ENCODE data around the gene PBX1. TPM values are rescaled to one million over a fixed set of nuclear protein-coding genes. Genes with fewer than 3 reads are reported as not detected.

Gene PBX1
- total and polyA plus RNA-seq, 4 donors = 14.0 to 125 (median 40.0) TPM

DNA sequence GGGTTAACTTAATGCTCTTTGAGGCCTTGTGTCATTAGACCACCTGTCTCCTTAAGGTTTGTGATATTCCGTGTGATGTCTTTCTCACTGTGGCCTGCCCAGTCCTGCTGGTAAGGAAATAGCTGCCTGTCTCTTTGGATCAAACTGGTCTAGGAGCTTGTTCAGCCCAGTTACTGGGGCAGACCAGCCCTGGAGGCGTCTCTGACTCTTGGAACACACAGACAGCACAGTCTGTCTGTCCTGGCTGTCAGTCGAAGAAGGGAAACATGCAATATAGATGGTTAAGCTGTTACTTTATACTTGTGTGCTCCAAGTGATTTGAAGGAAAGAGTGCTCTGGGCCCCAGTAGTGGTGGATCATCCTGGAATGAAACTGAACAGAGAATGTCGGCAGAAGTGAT is 20.4 kb downstream of the PBX1 start:
- H3K9me3 ChIP-seq (ENCODE audit: control insufficient read depth, low read length) = no peaks in the 10 kb centered on the region
- H3K4me1 ChIP-seq (ENCODE audit: control insufficient read depth in 1 of 2, insufficient read depth in 2 of 2, low read length in 2 of 2) = peaks cover 0 to 5% of the 10 kb centered on the region in 2 donors
- intact Hi-C loops (cut with DNase I) = loop anchor here in 1 of 2 donors (5.0 kb wide), 1 partner anchor 33 kb away; no protein-coding TSS in a partner anchor
- no peak overlapping the region for H3K27ac ChIP-seq (ENCODE audit: low read depth in 1 of 2, low read length in 2 of 2)
- no peak for DNase-seq
- H3K36me3 ChIP-seq (ENCODE audit: control insufficient read depth in 1 of 2, insufficient read depth in 2 of 2, low read length in 1 of 2) = no peaks in the 10 kb centered on the region
- WGBS, 2 donors = 63 to 64% methylated on average over 4 of the region's 4 CpGs
- ATAC-seq (ENCODE audit: low FRiP score) = no peak
- no peaks in the 10 kb centered on the region for H3K27me3 ChIP-seq (ENCODE audit: control insufficient read depth in 1 of 2, insufficient read depth in 2 of 2, low read length in 1 of 2)
- no peak overlapping the region for H3K4me3 ChIP-seq (ENCODE audit: low read length in 2 of 2)

DNA sequence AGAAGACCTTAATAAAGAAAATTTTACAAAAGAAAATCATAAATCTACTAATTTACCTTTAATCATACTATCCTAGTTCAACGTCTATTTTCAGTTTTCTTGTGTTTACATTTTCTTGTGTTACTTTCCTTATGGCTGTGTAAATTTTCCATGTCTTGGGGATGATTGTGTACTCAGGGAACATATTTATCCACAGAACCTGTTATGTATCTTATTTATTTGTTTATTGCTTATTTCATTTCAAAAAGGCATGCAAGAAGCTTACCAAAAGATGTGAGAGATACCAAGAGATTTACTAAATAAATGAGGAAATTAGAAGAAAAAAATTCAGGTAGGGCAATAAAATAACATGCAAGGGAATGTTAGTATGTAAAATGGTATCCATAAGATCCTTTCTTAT is 22.8 kb downstream of the PBX1 start:
- WGBS, 2 donors = 76 to 86% methylated on average over 1 of the region's 1 CpG
- ATAC-seq (ENCODE audit: low FRiP score) (no peak), DNase-seq (no peak)
- H3K27me3 ChIP-seq (ENCODE audit: control insufficient read depth in 1 of 2, insufficient read depth in 2 of 2, low read length in 1 of 2) = no peaks in the 10 kb centered on the region
- H3K4me3 ChIP-seq (ENCODE audit: low read length in 2 of 2) = no peak overlapping the region
- H3K36me3 ChIP-seq (ENCODE audit: control insufficient read depth in 1 of 2, insufficient read depth in 2 of 2, low read length in 1 of 2) = no peaks in the 10 kb centered on the region
- intact Hi-C loops (cut with DNase I) = no loop called here
- H3K4me1 ChIP-seq (ENCODE audit: control insufficient read depth in 1 of 2, insufficient read depth in 2 of 2, low read length in 2 of 2) = peaks cover 0 to 7% of the 10 kb centered on the region in 2 donors
- no peak overlapping the region for H3K27ac ChIP-seq (ENCODE audit: low read depth in 1 of 2, low read length in 2 of 2)
- H3K9me3 ChIP-seq (ENCODE audit: control insufficient read depth, low read length) = no peaks in the 10 kb centered on the region

DNA sequence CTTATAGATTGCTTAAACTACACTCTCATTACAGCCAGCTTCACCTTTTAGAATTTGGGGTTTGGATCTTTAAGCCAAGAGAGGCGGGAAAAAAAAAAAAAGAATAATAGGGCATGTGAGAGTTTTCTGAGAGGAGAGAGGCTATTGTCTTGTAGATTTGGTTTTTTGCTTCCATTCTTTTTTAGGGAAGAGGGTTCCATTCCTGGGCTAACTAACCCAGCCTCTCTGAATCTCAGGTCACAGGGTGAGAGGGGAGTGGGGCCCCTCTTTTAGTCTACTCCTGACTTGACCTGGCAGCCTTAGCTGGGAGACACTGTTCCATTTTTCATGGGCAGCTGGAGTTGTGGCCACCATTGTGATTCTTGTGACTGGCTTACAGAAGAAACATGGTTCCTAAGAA is 24.2 kb downstream of the PBX1 start:
- Histone ChIP-seq H3K4me1 (ENCODE audit: control insufficient read depth in 1 of 2, insufficient read depth in 2 of 2, low read length in 2 of 2) (peaks cover 0 to 7% of the 10 kb centered on the region in 2 donors), H3K4me3 (ENCODE audit: low read length in 2 of 2) (no peak overlapping the region), H3K36me3 (ENCODE audit: control insufficient read depth in 1 of 2, insufficient read depth in 2 of 2, low read length in 1 of 2) (no peaks in the 10 kb centered on the region), H3K27me3 (ENCODE audit: control insufficient read depth in 1 of 2, insufficient read depth in 2 of 2, low read length in 1 of 2) (no peaks in the 10 kb centered on the region), H3K9me3 (ENCODE audit: control insufficient read depth, low read length) (no peaks in the 10 kb centered on the region), H3K27ac (ENCODE audit: low read depth in 1 of 2, low read length in 2 of 2) (no peak overlapping the region)
- WGBS, 2 donors = 89 to 91% methylated on average over 1 of the region's 1 CpG
- intact Hi-C loops (cut with DNase I) = no loop called here
- DNase-seq (no peak), ATAC-seq (ENCODE audit: low FRiP score) (no peak)

DNA sequence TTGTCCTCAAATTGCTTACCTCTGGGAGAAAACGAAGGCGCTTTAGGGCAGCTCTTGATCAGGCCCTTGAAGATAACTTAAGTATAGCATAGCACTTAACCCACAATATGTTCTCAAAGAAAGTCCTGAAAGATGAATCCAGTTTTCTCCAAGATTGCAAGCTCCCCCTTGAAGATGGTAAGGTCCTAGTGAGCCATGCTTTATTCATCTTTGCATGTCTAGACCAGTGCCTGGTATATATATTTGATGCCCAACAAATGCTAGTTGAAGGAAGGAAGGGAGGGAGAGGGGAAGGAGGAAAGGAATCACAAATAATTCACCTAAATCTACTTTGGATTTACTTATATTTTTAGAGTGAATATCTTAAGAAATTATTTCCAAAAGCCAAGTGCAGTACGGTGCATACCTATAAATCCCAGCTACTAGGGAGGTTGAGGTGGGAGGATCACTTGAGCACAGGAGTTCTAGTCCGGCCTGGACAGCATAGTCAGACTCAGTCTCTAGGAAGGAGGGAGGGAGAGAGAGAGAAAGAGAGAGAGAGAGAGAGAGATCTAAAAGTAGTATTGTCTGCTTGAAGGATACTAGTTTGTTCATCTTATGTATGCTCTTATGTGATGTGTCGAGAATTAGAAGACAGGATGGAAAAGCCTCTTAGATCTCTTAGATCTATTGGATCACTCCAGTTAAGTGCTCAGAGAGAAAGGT is 25.0 kb downstream of the PBX1 start:
- H3K27me3 ChIP-seq (ENCODE audit: control insufficient read depth in 1 of 2, insufficient read depth in 2 of 2, low read length in 1 of 2) = no peaks in the 10 kb centered on the region
- H3K9me3 ChIP-seq (ENCODE audit: control insufficient read depth, low read length) = no peaks in the 10 kb centered on the region
- H3K36me3 ChIP-seq (ENCODE audit: control insufficient read depth in 1 of 2, insufficient read depth in 2 of 2, low read length in 1 of 2) = no peaks in the 10 kb centered on the region
- DNase-seq (no peak), ATAC-seq (ENCODE audit: low FRiP score) (no peak)
- no peak overlapping the region for H3K27ac ChIP-seq (ENCODE audit: low read depth in 1 of 2, low read length in 2 of 2)
- intact Hi-C loops (cut with DNase I) = no loop called here
- 94 to 95% methylated on average over 5 of the region's 5 CpGs for WGBS, 2 donors
- H3K4me3 ChIP-seq (ENCODE audit: low read length in 2 of 2) = no peak overlapping the region
- H3K4me1 ChIP-seq (ENCODE audit: control insufficient read depth in 1 of 2, insufficient read depth in 2 of 2, low read length in 2 of 2) = peaks cover 0 to 7% of the 10 kb centered on the region in 2 donors

DNA sequence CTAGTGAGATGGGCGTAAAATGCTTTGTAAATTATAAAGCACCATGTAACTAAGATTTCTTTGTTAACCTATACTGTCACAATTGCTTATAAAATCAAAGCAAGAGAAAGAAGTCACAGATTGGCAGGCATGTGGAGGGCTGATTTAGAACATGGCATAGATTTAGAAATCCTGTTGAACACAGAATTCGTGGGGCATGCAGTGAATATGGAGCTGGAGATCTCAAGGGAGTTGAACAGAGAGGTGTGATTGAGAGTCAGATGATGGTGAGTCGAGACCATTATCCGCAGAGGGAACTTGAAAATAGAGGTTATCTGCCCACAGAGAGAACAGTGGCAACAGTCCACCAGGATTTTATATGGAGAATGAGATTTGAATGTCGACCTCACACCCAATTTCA is 27.6 kb downstream of the PBX1 start:
- ATAC-seq (ENCODE audit: low FRiP score) = no peak
- Histone ChIP-seq H3K4me3 (ENCODE audit: low read length in 2 of 2) (no peak overlapping the region), H3K36me3 (ENCODE audit: control insufficient read depth in 1 of 2, insufficient read depth in 2 of 2, low read length in 1 of 2) (no peaks in the 10 kb centered on the region), H3K27me3 (ENCODE audit: control insufficient read depth in 1 of 2, insufficient read depth in 2 of 2, low read length in 1 of 2) (no peaks in the 10 kb centered on the region), H3K27ac (ENCODE audit: low read depth in 1 of 2, low read length in 2 of 2) (no peak overlapping the region), H3K9me3 (ENCODE audit: control insufficient read depth, low read length) (no peaks in the 10 kb centered on the region), H3K4me1 (ENCODE audit: control insufficient read depth in 1 of 2, insufficient read depth in 2 of 2, low read length in 2 of 2) (peaks cover under 1 to 7% of the 10 kb centered on the region in 2 donors)
- DNase-seq = no peak
- 72 to 78% methylated on average over 5 of the region's 5 CpGs for WGBS, 2 donors
- intact Hi-C loops (cut with DNase I) = no loop called here

DNA sequence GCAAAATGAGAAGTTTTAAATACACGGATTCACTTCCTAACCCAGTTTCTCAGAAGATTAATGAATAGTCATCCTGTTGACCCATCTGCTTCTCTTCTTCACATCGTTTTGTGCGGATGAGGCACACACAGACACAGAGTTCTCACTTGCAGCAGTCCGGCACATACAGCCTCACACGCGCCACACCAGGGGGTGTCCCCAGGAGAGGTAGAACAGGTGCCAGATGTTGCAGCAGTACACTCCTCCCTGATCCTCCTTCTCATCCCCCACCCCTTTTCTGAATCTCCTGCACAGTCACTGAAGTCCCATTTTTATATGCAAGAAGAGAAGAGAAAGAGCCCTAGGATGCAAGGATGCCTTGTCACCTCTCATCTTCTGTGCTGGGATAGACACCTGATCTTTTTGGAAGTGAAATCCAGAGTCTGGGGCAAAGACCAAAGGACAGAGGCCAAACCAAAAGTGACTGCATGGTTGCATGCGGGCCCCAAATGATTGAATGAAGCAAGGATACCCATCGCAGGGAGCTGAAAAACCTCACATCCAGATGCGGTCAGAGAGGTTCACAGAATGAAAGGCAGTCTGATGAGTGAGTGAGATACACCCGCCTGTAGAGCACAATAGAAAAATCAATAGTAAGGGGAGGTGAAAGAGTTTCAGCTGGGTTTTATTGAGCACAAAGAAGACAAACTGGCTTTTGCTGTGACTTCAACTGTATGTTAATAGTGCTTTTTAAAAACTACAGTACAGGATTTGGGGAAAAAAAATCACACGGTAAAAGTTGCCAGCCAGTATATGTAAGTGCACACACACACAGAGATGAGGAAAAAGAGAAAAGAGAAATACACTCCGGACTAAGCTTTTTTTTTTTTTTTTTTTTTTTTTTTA is 28.9 kb downstream of the PBX1 start:
- H3K4me3 ChIP-seq (ENCODE audit: low read length in 2 of 2) = no peak overlapping the region
- whole genome bisulfite sequencing, 2 donors = 44 to 48% methylated on average over 12 of the region's 12 CpGs
- intact Hi-C loops (cut with DNase I) = no loop called here
- no peak for ATAC-seq (ENCODE audit: low FRiP score)
- H3K9me3 ChIP-seq (ENCODE audit: control insufficient read depth, low read length) = no peaks in the 10 kb centered on the region
- no peaks in the 10 kb centered on the region for H3K36me3 ChIP-seq (ENCODE audit: control insufficient read depth in 1 of 2, insufficient read depth in 2 of 2, low read length in 1 of 2)
- H3K27ac ChIP-seq (ENCODE audit: low read depth in 1 of 2, low read length in 2 of 2) = peak overlapping the region in 1 of 2 donors; percentile 50
- peaks cover 5 to 11% of the 10 kb centered on the region in 2 donors for H3K4me1 ChIP-seq (ENCODE audit: control insufficient read depth in 1 of 2, insufficient read depth in 2 of 2, low read length in 2 of 2)
- DNase-seq = no peak
- no peaks in the 10 kb centered on the region for H3K27me3 ChIP-seq (ENCODE audit: control insufficient read depth in 1 of 2, insufficient read depth in 2 of 2, low read length in 1 of 2)

DNA sequence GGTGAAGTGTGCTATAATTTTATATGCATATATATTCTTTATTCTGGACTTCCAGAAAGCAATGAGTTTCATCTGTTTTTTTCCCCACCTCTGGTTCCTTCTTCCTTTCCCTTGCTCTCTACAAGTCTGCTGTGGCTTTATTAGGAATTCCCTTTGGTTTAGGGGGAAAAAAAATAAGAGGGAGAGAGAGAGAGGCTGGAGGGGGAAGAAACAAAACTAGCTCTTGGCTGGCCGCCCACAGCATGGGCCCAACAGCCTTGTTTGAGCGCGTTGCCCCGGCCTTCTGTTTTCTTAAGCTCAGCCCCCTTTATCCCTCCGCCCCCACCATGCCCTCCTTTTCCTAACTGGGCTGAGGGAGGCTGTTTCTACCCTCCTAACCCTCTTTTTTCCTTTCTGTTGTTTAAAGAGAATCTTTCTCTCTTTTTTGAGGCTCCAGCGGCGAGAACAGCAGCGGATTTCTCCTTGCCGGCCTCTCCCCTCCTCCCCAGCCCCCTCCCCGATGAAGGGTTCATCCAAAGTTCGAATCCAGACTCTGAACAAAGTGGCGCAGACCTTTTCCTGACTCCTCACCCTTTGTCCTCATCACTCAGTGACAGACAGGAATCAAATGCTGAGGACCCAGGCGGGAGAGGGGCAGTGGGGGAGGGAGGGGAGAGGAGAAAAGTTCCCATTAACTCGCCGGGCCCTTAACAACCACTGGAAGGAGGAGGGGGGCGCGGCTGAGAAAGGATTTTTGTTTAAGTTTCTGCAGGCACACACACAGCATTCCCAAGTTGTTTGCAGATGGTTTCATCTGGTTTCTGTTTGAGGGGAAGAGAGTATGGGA is 29.7 kb downstream of the PBX1 start:
- peak overlapping the region; percentile 22 to 38 for H3K27ac ChIP-seq (ENCODE audit: low read depth in 1 of 2, low read length in 2 of 2)
- DNase-seq = peak; percentile 90 to 91

DNA sequence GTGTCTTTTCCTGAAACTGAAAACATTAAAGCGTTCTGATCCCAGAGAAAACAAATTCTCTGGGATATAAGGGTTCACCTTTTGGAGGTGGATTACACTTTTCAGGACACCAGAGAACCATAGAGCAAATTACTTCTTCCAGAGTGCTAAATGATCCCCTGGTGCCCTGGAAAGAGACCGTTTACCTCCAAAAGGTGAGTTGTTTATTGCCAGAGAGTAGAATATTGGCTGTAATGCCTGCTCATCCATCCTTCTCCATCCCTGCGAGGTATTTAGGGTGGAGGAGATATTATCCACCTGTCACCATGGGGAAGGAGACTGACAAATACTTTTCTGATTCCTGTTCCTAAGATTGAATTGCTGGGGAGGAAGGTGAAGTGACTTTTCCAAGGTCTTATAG is 30.4 kb downstream of the PBX1 start:
- WGBS, 2 donors = 44 to 46% methylated on average over 3 of the region's 3 CpGs
- H3K27ac ChIP-seq (ENCODE audit: low read depth in 1 of 2, low read length in 2 of 2) = peak overlapping the region; percentile 38 to 63
- peak overlapping the region in 1 of 2 donors; percentile 9 for H3K4me3 ChIP-seq (ENCODE audit: low read length in 2 of 2)
- peaks cover 5 to 14% of the 10 kb centered on the region in 2 donors for H3K4me1 ChIP-seq (ENCODE audit: control insufficient read depth in 1 of 2, insufficient read depth in 2 of 2, low read length in 2 of 2)
- H3K9me3 ChIP-seq (ENCODE audit: control insufficient read depth, low read length) = no peaks in the 10 kb centered on the region
- intact Hi-C loops (cut with DNase I) = no loop called here
- H3K27me3 ChIP-seq (ENCODE audit: control insufficient read depth in 1 of 2, insufficient read depth in 2 of 2, low read length in 1 of 2) = no peaks in the 10 kb centered on the region
- no peaks in the 10 kb centered on the region for H3K36me3 ChIP-seq (ENCODE audit: control insufficient read depth in 1 of 2, insufficient read depth in 2 of 2, low read length in 1 of 2)
- ATAC-seq (ENCODE audit: low FRiP score) (no peak), DNase-seq (no peak)

More for the DNA sequence above, 29.7 kb downstream of the PBX1 start:
- no peaks in the 10 kb centered on the region for H3K36me3 ChIP-seq (ENCODE audit: control insufficient read depth in 1 of 2, insufficient read depth in 2 of 2, low read length in 1 of 2)
- peak; percentile 80 for ATAC-seq (ENCODE audit: low FRiP score)
- WGBS, 2 donors = 2 to 4% methylated on average over 17 of the region's 17 CpGs
- H3K4me3 ChIP-seq (ENCODE audit: low read length in 2 of 2) = peak overlapping the region; percentile 1 to 9
- intact Hi-C loops (cut with DNase I) = no loop called here
- no peaks in the 10 kb centered on the region for H3K9me3 ChIP-seq (ENCODE audit: control insufficient read depth, low read length)
- peaks cover 5 to 13% of the 10 kb centered on the region in 2 donors for H3K4me1 ChIP-seq (ENCODE audit: control insufficient read depth in 1 of 2, insufficient read depth in 2 of 2, low read length in 2 of 2)
- H3K27me3 ChIP-seq (ENCODE audit: control insufficient read depth in 1 of 2, insufficient read depth in 2 of 2, low read length in 1 of 2) = no peaks in the 10 kb centered on the region
